A549 (cell line): Measurements from ENCODE around the gene GLO1. TPM values are rescaled to one million over a fixed set of nuclear protein-coding genes. Genes with fewer than 3 reads are reported as not detected.

Source experiments
- ATAC-seq, 2 experiments: fragments of 200-7000 bp in 1 of 2; fragments of >200 bp in 1 of 2; cut with Nextera tagmentation in 1 of 2; cut with Tn5 transposase in 1 of 2; 3 replicates each; pipeline versions ENCODE4 v1.8.0 to v1.9.1; 2018 to 2020; ENCODE audit warnings: mild to moderate bottlenecking in 1 of 2, moderate library complexity in 1 of 2
- CTCF ChIA-PET: fragments of 300-600 bp; sonication (Branson Sonifier 250); formaldehyde crosslinking; extraction: SDS; loops from one replicate; lab custom pipeline; 2021; ENCODE audit warnings: antibody characterized with exemption, inconsistent platforms; lab: Yijun Ruan, JAX
- POLR2A ChIA-PET: fragments of 350-600 bp; formaldehyde crosslinking; extraction: SDS; loops from one replicate; lab custom pipeline; 2021; ENCODE audit warnings: antibody characterized with exemption, inconsistent platforms; lab: Yijun Ruan, JAX
- DNase-seq, 2 experiments: peaks; one replicate each; pipeline versions ENCODE4 v3.0.0 to v3.0.0-alpha.2; 2011 to 2016; ENCODE audit warnings: low read depth in 1 of 2, low spot score in 1 of 2
- FAIRE-seq: peaks from 2 replicates; lab custom pipeline; 2011; peaks lifted over from hg19 to GRCh38; lab: Jason Lieb, UNC
- H3K27ac ChIP-seq, 2 experiments: fragments of >200 bp; sonication (Bioruptor Twin); formaldehyde crosslinking; 3 replicates each; pipeline ENCODE4 v1.5.1; 2016 to 2017
- H3K4me1 ChIP-seq: fragments of >200 bp; sonication (Bioruptor Twin); formaldehyde crosslinking; 3 replicates; pipeline ENCODE4 v1.6.1; 2016
- H3K4me2 ChIP-seq: fragments of >200 bp; sonication (Bioruptor Twin); formaldehyde crosslinking; 3 replicates; pipeline ENCODE4 v1.6.1; 2016
- H3K4me3 ChIP-seq: fragments of >200 bp; sonication (Bioruptor Twin); formaldehyde crosslinking; 3 replicates; pipeline ENCODE4 v1.5.1; 2016
- H3K9me3 ChIP-seq: fragments of >200 bp; sonication (Bioruptor Twin); formaldehyde crosslinking; 3 replicates; pipeline ENCODE4 v1.6.1; 2016
- BHLHE40 ChIP-seq: IDR thresholded peaks from 2 replicates; pipeline ENCODE4 v1.6.1; 2012; ENCODE audit warnings: low read depth, low read length, inconsistent platforms
- CBX8 ChIP-seq: fragments of 200-600 bp; sonication (generic); IDR thresholded peaks from 2 replicates; pipeline ENCODE4 v1.6.1; 2016
- CHD2 ChIP-seq: fragments of 150-350 bp; IDR thresholded peaks from 2 replicates; pipeline ENCODE4 v1.6.1; 2014; ENCODE audit warnings: low read length; ENCODE audit not compliant: partially characterized antibody
- CHD4 ChIP-seq: fragments of 200-600 bp; sonication (generic); IDR thresholded peaks from 2 replicates; pipeline ENCODE4 v1.6.1; 2016; ENCODE audit warnings: antibody characterized with exemption, mild to moderate bottlenecking, borderline replicate concordance
- EHMT2 ChIP-seq: fragments of 200-600 bp; sonication (generic); IDR thresholded peaks from 2 replicates; pipeline ENCODE4 v1.6.1; 2016; ENCODE audit warnings: antibody characterized with exemption, low read depth, mild to moderate bottlenecking, moderate library complexity
- FOSL2 ChIP-seq, 2 experiments: fragments of 450-650 bp in 1 of 2; fragments of >200 bp in 1 of 2; sonication (Bioruptor Twin) in 1 of 2; formaldehyde crosslinking; IDR thresholded peaks; 2 replicates each; pipeline versions ENCODE4 v1.5.0 to v1.6.1; 2016 to 2020; ENCODE audit warnings: mild to moderate bottlenecking in 1 of 2, moderate library complexity in 1 of 2
- HDAC2 ChIP-seq: fragments of 200-600 bp; sonication (generic); IDR thresholded peaks from 2 replicates; pipeline ENCODE4 v1.6.1; 2016
- HEYL ChIP-seq: fragments of 250-450 bp; sonication (Bioruptor Pico); IDR thresholded peaks from 2 replicates; pipeline ENCODE4 v1.8.0; 2021; ENCODE audit warnings: mild to moderate bottlenecking, moderate library complexity
- HOXB13 ChIP-seq: fragments of 250-450 bp; sonication (Bioruptor Pico); IDR thresholded peaks from 2 replicates; pipeline ENCODE4 v1.5.0; 2020; ENCODE audit warnings: low read depth, mild to moderate bottlenecking, moderate library complexity
- JUN ChIP-seq, 2 experiments: fragments of >200 bp; sonication (Bioruptor Twin); formaldehyde crosslinking; IDR thresholded peaks; 2 replicates in 1 of 2; 3 replicates in 1 of 2; pipeline ENCODE4 v1.6.1; 2016 to 2017
- MYC ChIP-seq: IDR thresholded peaks from 2 replicates; pipeline ENCODE4 v1.6.1; 2012; ENCODE audit warnings: mild to moderate bottlenecking, inconsistent platforms, low read length, improper control_type of control experiment, borderline replicate concordance
- POLR2A ChIP-seq: IDR thresholded peaks from 2 replicates; pipeline ENCODE4 v1.6.1; 2012; ENCODE audit warnings: mild to moderate bottlenecking, low read length
- POLR2AphosphoS2 ChIP-seq: conservative IDR thresholded peaks from 2 replicates; pipeline ENCODE4 v1.6.1; 2012; ENCODE audit warnings: low read length, improper control_type of control experiment, inconsistent platforms
- RAD21 ChIP-seq, 2 experiments: fragments of >200 bp in 1 of 2; sonication (Bioruptor Twin) in 1 of 2; formaldehyde crosslinking in 1 of 2; IDR thresholded peaks in 1 of 2; conservative IDR thresholded peaks in 1 of 2; 2 replicates in 1 of 2; 3 replicates in 1 of 2; pipeline ENCODE4 v1.6.1; 2012 to 2018; ENCODE audit warnings: inconsistent platforms in 1 of 2
- SMC3 ChIP-seq: fragments of >200 bp; sonication (Bioruptor Twin); formaldehyde crosslinking; IDR thresholded peaks from 3 replicates; pipeline ENCODE4 v1.6.1; 2018; ENCODE audit warnings: inconsistent platforms
- TP53 ChIP-seq: fragments of 250-450 bp; sonication (Bioruptor Pico); IDR thresholded peaks from 2 replicates; pipeline ENCODE4 v1.5.0; 2021; ENCODE audit warnings: mild to moderate bottlenecking, moderate library complexity
- ZNF302 ChIP-seq: fragments of 250-450 bp; sonication (Bioruptor Pico); IDR thresholded peaks from 2 replicates; pipeline ENCODE4 v1.9.0; 2021; ENCODE audit warnings: inconsistent platforms, mild to moderate bottlenecking, moderate library complexity
- ZSCAN20 ChIP-seq: fragments of 250-450 bp; sonication (Bioruptor Pico); IDR thresholded peaks from 2 replicates; pipeline ENCODE4 v1.8.0; 2022; ENCODE audit warnings: mild to moderate bottlenecking, moderate library complexity
- WGBS: methylation state at CpG from one replicate; pipeline ENCODE4 v1.1.6; 2017; ENCODE audit errors: missing lambda C conversion rate; 5-methylcytosine and 5-hydroxymethylcytosine counted together
- polyA plus RNA-seq, 4 experiments: library from polyadenylated mRNA; depleted of rRNA in 3 of 4; stranded (reverse); fragments of >200 nt; fragmentation: RNase III in 1 of 4; extraction: RNeasy Plus Mini Kit Qiagen cat#74134 plus additional on column Dnase treatment in 1 of 4; gene quantifications; 2 replicates in 3 of 4; 3 replicates in 1 of 4; pipeline ENCODE4 v1.2.3, GENCODE V29; 2011 to 2017
- TF ChIP-seq, protein P1 (sequence below): fragments of >200 bp; sonication (Bioruptor Twin); formaldehyde crosslinking; IDR thresholded peaks from 3 replicates; pipeline ENCODE4 v1.6.1; 2016
- TF ChIP-seq, protein P2 (sequence below): fragments of 200-600 bp; sonication (generic); IDR thresholded peaks from 2 replicates; pipeline ENCODE4 v1.6.1; 2016; ENCODE audit warnings: antibody characterized with exemption, mild to moderate bottlenecking, moderate library complexity
- TF ChIP-seq, protein P3 (sequence below): fragments of >200 bp; sonication (Bioruptor Twin); formaldehyde crosslinking; IDR thresholded peaks from 2 replicates; pipeline ENCODE4 v1.6.1; 2016
- TF ChIP-seq, protein P4 (sequence below): fragments of 150-350 bp; IDR thresholded peaks from 2 replicates; pipeline ENCODE4 v1.6.1; 2014; ENCODE audit warnings: low read depth, mild to moderate bottlenecking, low read length

Gene GLO1
- polyA plus RNA-seq, 2 of the 4 experiments (the other 2 are of a cell fraction): 105 to 128 TPM

DNA sequence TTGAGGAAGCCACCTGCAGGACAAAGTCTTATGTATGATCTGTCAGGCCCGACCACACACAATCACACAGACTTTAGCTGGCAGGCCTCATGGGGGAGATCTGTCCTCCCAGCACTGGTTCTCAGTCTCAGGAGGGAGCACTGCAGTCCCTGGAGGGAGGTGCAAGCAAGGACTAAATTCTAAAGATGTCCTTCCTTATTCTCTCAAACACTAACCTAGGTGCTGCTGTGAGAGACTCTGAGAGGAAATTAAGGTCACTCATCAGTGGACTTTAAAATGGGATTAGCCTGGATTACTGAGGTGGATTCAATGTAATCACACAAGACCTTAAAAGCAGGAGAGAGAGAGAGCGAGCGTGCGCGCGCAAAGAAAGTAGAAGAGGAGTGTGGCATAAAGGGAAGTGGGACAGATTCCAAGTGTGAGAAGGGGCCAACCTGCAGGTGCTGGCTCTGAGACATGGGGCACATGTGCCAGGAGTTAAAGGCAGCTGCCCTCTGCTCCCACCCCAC lies 14.3 kb downstream of the GLO1 start:
- H3K4me2 ChIP-seq: no peak overlapping the region
- H3K4me1 ChIP-seq: no peaks in the 10 kb centered on the region
- H3K4me3 ChIP-seq: no peak overlapping the region
- no peak for FAIRE-seq
- no peak overlapping the region for H3K27ac ChIP-seq
- ATAC-seq: no peak
- no peaks in the 10 kb centered on the region for H3K9me3 ChIP-seq
- TF ChIP-seq CBX8 (no peak), JUN (IDR thresholded peaks at IDR 0.05) (no peak)
- ChIA-PET POLR2A (no interaction called here), CTCF (no interaction called here)
- 85% methylated on average over 6 of the region's 6 CpGs for WGBS
- DNase-seq: no peak

DNA sequence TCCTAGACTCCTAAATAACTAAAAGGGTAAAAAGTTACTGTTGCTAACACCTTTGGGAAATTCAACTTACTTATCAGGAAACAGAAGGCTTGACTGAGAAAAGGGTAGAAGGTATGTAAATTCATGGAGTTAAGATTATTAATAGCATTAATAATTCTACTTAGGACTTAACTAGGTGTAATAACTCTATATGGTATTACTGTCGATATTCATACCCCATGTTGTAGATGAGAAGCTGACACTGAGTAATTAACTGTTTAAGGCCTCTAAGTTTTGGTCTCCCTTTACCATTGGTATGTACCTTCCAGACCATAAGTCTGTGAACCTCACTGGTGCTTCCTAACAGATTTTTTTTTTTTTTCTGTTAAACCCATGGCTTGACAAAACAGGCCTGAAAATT lies 15.4 kb downstream of the GLO1 start:
- FAIRE-seq: no peak
- Histone ChIP-seq H3K27ac (no peak overlapping the region), H3K4me1 (no peaks in the 10 kb centered on the region), H3K4me2 (no peak overlapping the region), H3K4me3 (no peak overlapping the region), H3K9me3 (no peaks in the 10 kb centered on the region)
- ChIA-PET CTCF (no interaction called here), POLR2A (no interaction called here)
- TF ChIP-seq TP53 (CRISPR knock-in tag) (no peak), MYC (no peak), HEYL (CRISPR knock-in tag) (no peak), POLR2AphosphoS2 (no peak), HDAC2 (no peak), HOXB13 (CRISPR knock-in tag) (no peak), BHLHE40 (no peak), EHMT2 (no peak)
- TF ChIP-seq, protein P1, sequence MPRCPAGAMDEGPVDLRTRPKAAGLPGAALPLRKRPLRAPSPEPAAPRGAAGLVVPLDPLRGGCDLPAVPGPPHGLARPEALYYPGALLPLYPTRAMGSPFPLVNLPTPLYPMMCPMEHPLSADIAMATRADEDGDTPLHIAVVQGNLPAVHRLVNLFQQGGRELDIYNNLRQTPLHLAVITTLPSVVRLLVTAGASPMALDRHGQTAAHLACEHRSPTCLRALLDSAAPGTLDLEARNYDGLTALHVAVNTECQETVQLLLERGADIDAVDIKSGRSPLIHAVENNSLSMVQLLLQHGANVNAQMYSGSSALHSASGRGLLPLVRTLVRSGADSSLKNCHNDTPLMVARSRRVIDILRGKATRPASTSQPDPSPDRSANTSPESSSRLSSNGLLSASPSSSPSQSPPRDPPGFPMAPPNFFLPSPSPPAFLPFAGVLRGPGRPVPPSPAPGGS: no peak
- 96% methylated on average over 1 of the region's 1 CpG for WGBS
- ATAC-seq: no peak
- no peak for DNase-seq

DNA sequence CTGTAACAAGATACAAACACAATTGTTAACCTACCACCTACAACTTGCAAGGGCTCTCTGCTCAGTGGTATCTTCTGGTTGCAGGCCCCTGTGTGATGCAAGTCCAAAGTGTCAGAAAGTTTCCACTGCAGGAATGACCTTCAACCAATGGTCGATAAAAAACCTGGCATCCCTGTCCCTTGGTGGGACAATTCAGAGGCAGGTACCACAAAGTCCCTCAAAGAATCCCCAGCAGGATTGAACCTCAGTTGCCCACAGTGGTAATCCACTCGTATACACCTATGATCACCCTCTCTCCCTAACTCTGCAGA lies 15.9 kb downstream of the GLO1 start:
- POLR2A ChIA-PET: no interaction called here
- CTCF ChIA-PET: no interaction called here
- Histone ChIP-seq H3K9me3 (no peaks in the 10 kb centered on the region), H3K4me3 (no peak overlapping the region), H3K4me1 (no peaks in the 10 kb centered on the region), H3K27ac (no peak overlapping the region), H3K4me2 (no peak overlapping the region)
- TF ChIP-seq POLR2A (no peak), FOSL2 (IDR thresholded peaks at IDR 0.05) (no peak), FOSL2 (CRISPR knock-in tag; IDR thresholded peaks at IDR 0.05) (no peak), HDAC2 (no peak), JUN (IDR thresholded peaks at IDR 0.05) (no peak), ZSCAN20 (no peak), RAD21 (conservative IDR thresholded peaks at IDR 0.05 in 1 of 2, IDR thresholded peaks at IDR 0.05 in 1 of 2) (no peak), CHD4 (no peak), HEYL (CRISPR knock-in tag) (no peak), CHD2 (no peak), ZNF302 (no peak), SMC3 (no peak), CBX8 (no peak)
- TF ChIP-seq, protein P2, sequence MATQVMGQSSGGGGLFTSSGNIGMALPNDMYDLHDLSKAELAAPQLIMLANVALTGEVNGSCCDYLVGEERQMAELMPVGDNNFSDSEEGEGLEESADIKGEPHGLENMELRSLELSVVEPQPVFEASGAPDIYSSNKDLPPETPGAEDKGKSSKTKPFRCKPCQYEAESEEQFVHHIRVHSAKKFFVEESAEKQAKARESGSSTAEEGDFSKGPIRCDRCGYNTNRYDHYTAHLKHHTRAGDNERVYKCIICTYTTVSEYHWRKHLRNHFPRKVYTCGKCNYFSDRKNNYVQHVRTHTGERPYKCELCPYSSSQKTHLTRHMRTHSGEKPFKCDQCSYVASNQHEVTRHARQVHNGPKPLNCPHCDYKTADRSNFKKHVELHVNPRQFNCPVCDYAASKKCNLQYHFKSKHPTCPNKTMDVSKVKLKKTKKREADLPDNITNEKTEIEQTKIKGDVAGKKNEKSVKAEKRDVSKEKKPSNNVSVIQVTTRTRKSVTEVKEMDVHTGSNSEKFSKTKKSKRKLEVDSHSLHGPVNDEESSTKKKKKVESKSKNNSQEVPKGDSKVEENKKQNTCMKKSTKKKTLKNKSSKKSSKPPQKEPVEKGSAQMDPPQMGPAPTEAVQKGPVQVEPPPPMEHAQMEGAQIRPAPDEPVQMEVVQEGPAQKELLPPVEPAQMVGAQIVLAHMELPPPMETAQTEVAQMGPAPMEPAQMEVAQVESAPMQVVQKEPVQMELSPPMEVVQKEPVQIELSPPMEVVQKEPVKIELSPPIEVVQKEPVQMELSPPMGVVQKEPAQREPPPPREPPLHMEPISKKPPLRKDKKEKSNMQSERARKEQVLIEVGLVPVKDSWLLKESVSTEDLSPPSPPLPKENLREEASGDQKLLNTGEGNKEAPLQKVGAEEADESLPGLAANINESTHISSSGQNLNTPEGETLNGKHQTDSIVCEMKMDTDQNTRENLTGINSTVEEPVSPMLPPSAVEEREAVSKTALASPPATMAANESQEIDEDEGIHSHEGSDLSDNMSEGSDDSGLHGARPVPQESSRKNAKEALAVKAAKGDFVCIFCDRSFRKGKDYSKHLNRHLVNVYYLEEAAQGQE: no peak
- TF ChIP-seq, protein P3, sequence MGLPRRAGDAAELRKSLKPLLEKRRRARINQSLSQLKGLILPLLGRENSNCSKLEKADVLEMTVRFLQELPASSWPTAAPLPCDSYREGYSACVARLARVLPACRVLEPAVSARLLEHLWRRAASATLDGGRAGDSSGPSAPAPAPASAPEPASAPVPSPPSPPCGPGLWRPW: no peak
- TF ChIP-seq, protein P4, sequence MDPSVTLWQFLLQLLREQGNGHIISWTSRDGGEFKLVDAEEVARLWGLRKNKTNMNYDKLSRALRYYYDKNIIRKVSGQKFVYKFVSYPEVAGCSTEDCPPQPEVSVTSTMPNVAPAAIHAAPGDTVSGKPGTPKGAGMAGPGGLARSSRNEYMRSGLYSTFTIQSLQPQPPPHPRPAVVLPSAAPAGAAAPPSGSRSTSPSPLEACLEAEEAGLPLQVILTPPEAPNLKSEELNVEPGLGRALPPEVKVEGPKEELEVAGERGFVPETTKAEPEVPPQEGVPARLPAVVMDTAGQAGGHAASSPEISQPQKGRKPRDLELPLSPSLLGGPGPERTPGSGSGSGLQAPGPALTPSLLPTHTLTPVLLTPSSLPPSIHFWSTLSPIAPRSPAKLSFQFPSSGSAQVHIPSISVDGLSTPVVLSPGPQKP: no peak
- DNase-seq (no peak), ATAC-seq (no peak), FAIRE-seq (no peak)
- 92% methylated on average over 2 of the region's 2 CpGs for WGBS
